Keratinocyte (primary cell): ENCODE measurements around the gene SLF2.

Experiments
- EZH2 ChIP-seq: IDR thresholded peaks from one replicate; pipeline ENCODE4 v1.6.1; 2012; ENCODE audit warnings: inconsistent platforms, mild to moderate bottlenecking, low read length, moderate library complexity
- TF ChIP-seq, protein P1 (sequence below), 3 experiments: IDR thresholded peaks in 1 of 3; conservative IDR thresholded peaks in 1 of 3; optimal IDR thresholded peaks in 1 of 3; 2 replicates in 2 of 3; 3 replicates in 1 of 3; pipeline versions ENCODE3 to v1.5.1; 2011; ENCODE audit warnings: low read length in 3 of 3, mild to moderate bottlenecking in 3 of 3, moderate library complexity in 2 of 3, control low read depth in 1 of 3, inconsistent platforms in 1 of 3; ENCODE audit not compliant: insufficient read depth in 2 of 3; ENCODE audit errors: extremely low read depth in 1 of 3

GRCh38 chr10:100927266-100927665 lies 14.5 kb downstream of the SLF2 start:
- TF ChIP-seq, protein P1, sequence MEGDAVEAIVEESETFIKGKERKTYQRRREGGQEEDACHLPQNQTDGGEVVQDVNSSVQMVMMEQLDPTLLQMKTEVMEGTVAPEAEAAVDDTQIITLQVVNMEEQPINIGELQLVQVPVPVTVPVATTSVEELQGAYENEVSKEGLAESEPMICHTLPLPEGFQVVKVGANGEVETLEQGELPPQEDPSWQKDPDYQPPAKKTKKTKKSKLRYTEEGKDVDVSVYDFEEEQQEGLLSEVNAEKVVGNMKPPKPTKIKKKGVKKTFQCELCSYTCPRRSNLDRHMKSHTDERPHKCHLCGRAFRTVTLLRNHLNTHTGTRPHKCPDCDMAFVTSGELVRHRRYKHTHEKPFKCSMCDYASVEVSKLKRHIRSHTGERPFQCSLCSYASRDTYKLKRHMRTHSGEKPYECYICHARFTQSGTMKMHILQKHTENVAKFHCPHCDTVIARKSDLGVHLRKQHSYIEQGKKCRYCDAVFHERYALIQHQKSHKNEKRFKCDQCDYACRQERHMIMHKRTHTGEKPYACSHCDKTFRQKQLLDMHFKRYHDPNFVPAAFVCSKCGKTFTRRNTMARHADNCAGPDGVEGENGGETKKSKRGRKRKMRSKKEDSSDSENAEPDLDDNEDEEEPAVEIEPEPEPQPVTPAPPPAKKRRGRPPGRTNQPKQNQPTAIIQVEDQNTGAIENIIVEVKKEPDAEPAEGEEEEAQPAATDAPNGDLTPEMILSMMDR (optimal IDR thresholded peaks at IDR 0.05 in 1 of 3, IDR thresholded peaks at IDR 0.05 in 1 of 3, conservative IDR thresholded peaks at IDR 0.05 in 1 of 3; ENCODE audit: extremely low read depth in 1 of 3, insufficient read depth in 2 of 3, low read length in 3 of 3), result no peak
- no peak for TF ChIP-seq EZH2
